ENCODE results near the gene TGFBR2. TPM values are rescaled to one million over a fixed set of nuclear protein-coding genes. Genes with fewer than 3 reads are reported as not detected.
A peak's percentile ranks its signal among the peaks of the same experiment; 100 is the strongest.

TGFBR2 gene
- total RNA-seq, 1 experiment from 2014 or later, result 103 TPM

GRCh38 chr3:30596152-30596551 lies 10.2 kb upstream of the TGFBR2 start:
- peak overlapping the region; percentile 96 for H3K27ac Mint-ChIP-seq (ENCODE audit: low read depth, unreplicated experiment)
- DNase-seq (ENCODE audit: unreplicated experiment), result peak; percentile 61
- no peaks in the 10 kb centered on the region for H3K36me3 Mint-ChIP-seq (ENCODE audit: insufficient read depth, unreplicated experiment)
- BruUV-seq (replicated peaks), result no TSS peak
- no peaks in the 10 kb centered on the region for H3K9me3 Mint-ChIP-seq (ENCODE audit: unreplicated experiment)
- ChIA-PET POLR2A (interaction anchor here (0.7 to 5.4 kb wide), 10 partner anchors 12 to 250 kb away, joined by 3 to 55 read pairs (median 3); partner anchors contain the start of gene TGFBR2), CTCF (interaction anchor here (0.7 to 1.0 kb wide), 2 partner anchors 10 to 53 kb away, joined by 3 read pairs; partner anchors contain the start of gene TGFBR2)
- peak overlapping the region; percentile 7 for H3K4me3 Mint-ChIP-seq (ENCODE audit: unreplicated experiment)
- H3K27me3 Mint-ChIP-seq (ENCODE audit: insufficient read depth, unreplicated experiment), result no peaks in the 10 kb centered on the region
- peaks cover 26% of the 10 kb centered on the region for H3K4me1 Mint-ChIP-seq (ENCODE audit: insufficient read depth, unreplicated experiment)
- intact Hi-C loops (cut with micrococcal nuclease), result no loop called here
- TF ChIP-seq, protein P1, sequence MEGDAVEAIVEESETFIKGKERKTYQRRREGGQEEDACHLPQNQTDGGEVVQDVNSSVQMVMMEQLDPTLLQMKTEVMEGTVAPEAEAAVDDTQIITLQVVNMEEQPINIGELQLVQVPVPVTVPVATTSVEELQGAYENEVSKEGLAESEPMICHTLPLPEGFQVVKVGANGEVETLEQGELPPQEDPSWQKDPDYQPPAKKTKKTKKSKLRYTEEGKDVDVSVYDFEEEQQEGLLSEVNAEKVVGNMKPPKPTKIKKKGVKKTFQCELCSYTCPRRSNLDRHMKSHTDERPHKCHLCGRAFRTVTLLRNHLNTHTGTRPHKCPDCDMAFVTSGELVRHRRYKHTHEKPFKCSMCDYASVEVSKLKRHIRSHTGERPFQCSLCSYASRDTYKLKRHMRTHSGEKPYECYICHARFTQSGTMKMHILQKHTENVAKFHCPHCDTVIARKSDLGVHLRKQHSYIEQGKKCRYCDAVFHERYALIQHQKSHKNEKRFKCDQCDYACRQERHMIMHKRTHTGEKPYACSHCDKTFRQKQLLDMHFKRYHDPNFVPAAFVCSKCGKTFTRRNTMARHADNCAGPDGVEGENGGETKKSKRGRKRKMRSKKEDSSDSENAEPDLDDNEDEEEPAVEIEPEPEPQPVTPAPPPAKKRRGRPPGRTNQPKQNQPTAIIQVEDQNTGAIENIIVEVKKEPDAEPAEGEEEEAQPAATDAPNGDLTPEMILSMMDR (IDR thresholded peaks at IDR 0.05; ENCODE audit: unreplicated experiment), result no peak

GRCh38 chr3:30597131-30597768 lies 9.2 kb upstream of the TGFBR2 start:
- no TSS peak for BruUV-seq (replicated peaks)
- CTCF ChIA-PET, result interaction anchor here (0.9 kb wide), 1 partner anchor 32 kb away, joined by 3 read pairs; no protein-coding TSS in a partner anchor
- peak overlapping the region; percentile 96 for H3K27ac Mint-ChIP-seq (ENCODE audit: low read depth, unreplicated experiment)
- H3K27me3 Mint-ChIP-seq (ENCODE audit: insufficient read depth, unreplicated experiment), result no peaks in the 10 kb centered on the region
- H3K4me3 Mint-ChIP-seq (ENCODE audit: unreplicated experiment), result no peak overlapping the region
- peaks cover 26% of the 10 kb centered on the region for H3K4me1 Mint-ChIP-seq (ENCODE audit: insufficient read depth, unreplicated experiment)
- H3K36me3 Mint-ChIP-seq (ENCODE audit: insufficient read depth, unreplicated experiment), result no peaks in the 10 kb centered on the region
- no peaks in the 10 kb centered on the region for H3K9me3 Mint-ChIP-seq (ENCODE audit: unreplicated experiment)
- POLR2A ChIA-PET, result interaction anchor here (0.9 to 5.4 kb wide), 11 partner anchors 11 to 253 kb away, joined by 3 to 55 read pairs (median 6); partner anchors contain the start of gene TGFBR2
- TF ChIP-seq, protein P1 (IDR thresholded peaks at IDR 0.05; ENCODE audit: unreplicated experiment), result no peak
- intact Hi-C loops (cut with micrococcal nuclease), result no loop called here
- peak; percentile 95 for DNase-seq (ENCODE audit: unreplicated experiment)

DNA sequence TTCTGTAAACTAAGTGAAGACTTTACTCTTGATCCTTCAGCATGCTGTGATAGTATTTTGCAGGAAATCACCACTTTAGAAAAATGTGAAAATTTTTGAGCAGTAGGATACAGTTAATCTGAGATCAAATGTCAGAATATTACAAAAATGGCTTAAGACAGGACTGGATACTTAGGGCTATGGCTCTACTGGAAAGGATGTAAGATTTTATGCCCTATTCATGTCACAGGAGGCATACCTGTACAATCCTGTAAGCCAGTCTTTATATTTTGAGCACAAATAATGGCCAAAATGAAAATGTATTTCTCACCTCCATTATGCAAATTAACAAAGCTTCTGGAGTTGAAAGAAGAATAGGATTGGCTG lies 8.6 kb upstream of the TGFBR2 start:
- intact Hi-C loops (cut with micrococcal nuclease), result no loop called here
- no peaks in the 10 kb centered on the region for H3K9me3 Mint-ChIP-seq (ENCODE audit: unreplicated experiment)
- BruUV-seq (replicated peaks), result TSS peak; percentile 77
- peaks cover 26% of the 10 kb centered on the region for H3K4me1 Mint-ChIP-seq (ENCODE audit: insufficient read depth, unreplicated experiment)
- no peaks in the 10 kb centered on the region for H3K27me3 Mint-ChIP-seq (ENCODE audit: insufficient read depth, unreplicated experiment)
- H3K4me3 Mint-ChIP-seq (ENCODE audit: unreplicated experiment), result no peak overlapping the region
- CTCF ChIA-PET, result interaction anchor here (0.9 kb wide), 1 partner anchor 31 kb away, joined by 3 read pairs; no protein-coding TSS in a partner anchor
- POLR2A ChIA-PET, result interaction anchor here (0.6 to 5.4 kb wide), 12 partner anchors 10 to 254 kb away, joined by 3 to 55 read pairs (median 4); partner anchors contain the start of gene TGFBR2
- peak overlapping the region; percentile 96 for H3K27ac Mint-ChIP-seq (ENCODE audit: low read depth, unreplicated experiment)
- TF ChIP-seq, protein P1 (IDR thresholded peaks at IDR 0.05; ENCODE audit: unreplicated experiment), result no peak
- no peaks in the 10 kb centered on the region for H3K36me3 Mint-ChIP-seq (ENCODE audit: insufficient read depth, unreplicated experiment)
- no peak for DNase-seq (ENCODE audit: unreplicated experiment)

GRCh38 chr3:30598668-30599545 lies 7.5 kb upstream of the TGFBR2 start:
- H3K27me3 Mint-ChIP-seq (ENCODE audit: insufficient read depth, unreplicated experiment), result no peaks in the 10 kb centered on the region
- intact Hi-C loops (cut with micrococcal nuclease), result no loop called here
- DNase-seq (ENCODE audit: unreplicated experiment), result no peak
- peak overlapping the region; percentile 12 for H3K27ac Mint-ChIP-seq (ENCODE audit: low read depth, unreplicated experiment)
- BruUV-seq (replicated peaks), result no TSS peak
- no peaks in the 10 kb centered on the region for H3K36me3 Mint-ChIP-seq (ENCODE audit: insufficient read depth, unreplicated experiment)
- CTCF ChIA-PET, result no interaction called here
- H3K4me3 Mint-ChIP-seq (ENCODE audit: unreplicated experiment), result no peak overlapping the region
- peaks cover 26% of the 10 kb centered on the region for H3K4me1 Mint-ChIP-seq (ENCODE audit: insufficient read depth, unreplicated experiment)
- TF ChIP-seq, protein P1 (IDR thresholded peaks at IDR 0.05; ENCODE audit: unreplicated experiment), result no peak
- POLR2A ChIA-PET, result interaction anchor here (0.8 to 5.4 kb wide), 8 partner anchors 9 to 90 kb away, joined by 3 to 55 read pairs (median 6); partner anchors contain the start of gene TGFBR2
- H3K9me3 Mint-ChIP-seq (ENCODE audit: unreplicated experiment), result no peaks in the 10 kb centered on the region

Measured in MCF 10A (cell line).